ENCODE measurements around the gene IL33.

The IL33 gene

GRCh38 chr9:6188906-6189305 lies 26.7 kb upstream of the IL33 start:
- H3K4me1 ChIP-seq = 0 out of 2 replicates have a peak, but pooled peaks cover 5% of the 10 kb centered on the region
- no peaks in the 10 kb centered on the region for H3K36me3 ChIP-seq
- H4K20me1 ChIP-seq = no peaks in the 10 kb centered on the region
- no peaks in the 10 kb centered on the region for H3K9me3 ChIP-seq
- no peaks in the 10 kb centered on the region for H3K27me3 ChIP-seq
- no peak overlapping the region for H3K27ac ChIP-seq
- H3K4me2 ChIP-seq = no peak overlapping the region
- no peak for TF ChIP-seq Cebpa-rat (IDR thresholded peaks at IDR 0.05)
- H3K4me3 ChIP-seq = no peak overlapping the region
- H3K9ac ChIP-seq = no peak overlapping the region

GRCh38 chr9:6194934-6195333 lies 20.7 kb upstream of the IL33 start:
- H3K36me3 ChIP-seq = no peaks in the 10 kb centered on the region
- no peak overlapping the region for H3K27ac ChIP-seq
- no peak overlapping the region for H3K9ac ChIP-seq
- no peak overlapping the region for H3K4me3 ChIP-seq
- no peak overlapping the region for H3K4me2 ChIP-seq
- H3K9me3 ChIP-seq = no peaks in the 10 kb centered on the region
- H4K20me1 ChIP-seq = no peaks in the 10 kb centered on the region
- H3K4me1 ChIP-seq = no peaks in the 10 kb centered on the region
- no peaks in the 10 kb centered on the region; the same call in 1 of the 2 replicates for H3K27me3 ChIP-seq
- TF ChIP-seq Cebpa-rat (IDR thresholded peaks at IDR 0.05) = no peak

- no peak for TF ChIP-seq Cebpa-rat (IDR thresholded peaks at IDR 0.05)
Observed at GRCh38 chr9:6195714-6196360, 19.8 kb upstream of the IL33 start.

GRCh38 chr9:6197330-6197729 lies 18.3 kb upstream of the IL33 start:
- H3K9ac ChIP-seq = no peak overlapping the region
- H3K27me3 ChIP-seq = no peaks in the 10 kb centered on the region; the same call in 1 of the 2 replicates
- no peak overlapping the region for H3K4me3 ChIP-seq
- no peaks in the 10 kb centered on the region for H4K20me1 ChIP-seq
- H3K9me3 ChIP-seq = no peaks in the 10 kb centered on the region
- TF ChIP-seq Cebpa-rat (IDR thresholded peaks at IDR 0.05) = no peak
- no peaks in the 10 kb centered on the region for H3K4me1 ChIP-seq
- no peak overlapping the region for H3K4me2 ChIP-seq
- H3K27ac ChIP-seq = no peak overlapping the region
- no peaks in the 10 kb centered on the region for H3K36me3 ChIP-seq

More at GRCh38 chr9:6195714-6196360, 19.8 kb upstream of the IL33 start:
- Histone ChIP-seq H3K36me3 (no peaks in the 10 kb centered on the region), H3K9me3 (no peaks in the 10 kb centered on the region), H3K4me2 (no peak overlapping the region), H4K20me1 (no peaks in the 10 kb centered on the region), H3K4me3 (no peak overlapping the region), H3K9ac (no peak overlapping the region), H3K4me1 (no peaks in the 10 kb centered on the region), H3K27me3 (no peaks in the 10 kb centered on the region; the same call in 1 of the 2 replicates), H3K27ac (no peak overlapping the region)

GRCh38 chr9:6198251-6198650 lies 17.4 kb upstream of the IL33 start:
- no peak for TF ChIP-seq Cebpa-rat (IDR thresholded peaks at IDR 0.05)
- H3K4me2 ChIP-seq = no peak overlapping the region
- H3K27me3 ChIP-seq = no peaks in the 10 kb centered on the region; the same call in 1 of the 2 replicates
- no peak overlapping the region for H3K9ac ChIP-seq
- no peaks in the 10 kb centered on the region for H4K20me1 ChIP-seq
- no peaks in the 10 kb centered on the region for H3K9me3 ChIP-seq
- H3K4me1 ChIP-seq = no peaks in the 10 kb centered on the region
- no peaks in the 10 kb centered on the region for H3K36me3 ChIP-seq
- H3K4me3 ChIP-seq = no peak overlapping the region
- H3K27ac ChIP-seq = no peak overlapping the region

GRCh38 chr9:6199596-6199995 lies 16.0 kb upstream of the IL33 start:
- Histone ChIP-seq H3K27ac (no peak overlapping the region), H4K20me1 (no peaks in the 10 kb centered on the region), H3K36me3 (no peaks in the 10 kb centered on the region), H3K9ac (no peak overlapping the region), H3K9me3 (no peaks in the 10 kb centered on the region), H3K4me3 (no peak overlapping the region), H3K27me3 (no peaks in the 10 kb centered on the region; the same call in 1 of the 2 replicates), H3K4me1 (no peaks in the 10 kb centered on the region), H3K4me2 (no peak overlapping the region)
- no peak for TF ChIP-seq Cebpa-rat (IDR thresholded peaks at IDR 0.05)

GRCh38 chr9:6200761-6201160 lies 14.8 kb upstream of the IL33 start:
- no peak for TF ChIP-seq Cebpa-rat (IDR thresholded peaks at IDR 0.05)
- Histone ChIP-seq H3K9ac (no peak overlapping the region), H3K4me3 (no peak overlapping the region), H4K20me1 (no peaks in the 10 kb centered on the region), H3K4me2 (no peak overlapping the region), H3K27me3 (no peaks in the 10 kb centered on the region; the same call in 1 of the 2 replicates), H3K36me3 (no peaks in the 10 kb centered on the region), H3K4me1 (no peaks in the 10 kb centered on the region), H3K27ac (no peak overlapping the region), H3K9me3 (no peaks in the 10 kb centered on the region)

- Histone ChIP-seq H4K20me1 (no peaks in the 10 kb centered on the region), H3K4me3 (no peak overlapping the region), H3K9me3 (peaks cover 33% of the 10 kb centered on the region), H3K9ac (no peak overlapping the region), H3K27ac (no peak overlapping the region), H3K4me1 (no peaks in the 10 kb centered on the region), H3K36me3 (no peaks in the 10 kb centered on the region), H3K27me3 (no peaks in the 10 kb centered on the region), H3K4me2 (no peak overlapping the region)
- TF ChIP-seq Cebpa-rat (IDR thresholded peaks at IDR 0.05) = no peak
Observed at GRCh38 chr9:6209966-6210365, 5.6 kb upstream of the IL33 start.

GRCh38 chr9:6212722-6213375 lies 2.8 kb upstream of the IL33 start:
- TF ChIP-seq Cebpa-rat (IDR thresholded peaks at IDR 0.05) = no peak
- Histone ChIP-seq H3K4me2 (no peak overlapping the region), H3K9ac (no peak overlapping the region), H3K27ac (no peak overlapping the region), H4K20me1 (no peaks in the 10 kb centered on the region), H3K4me1 (no peaks in the 10 kb centered on the region), H3K9me3 (peaks cover 28% of the 10 kb centered on the region), H3K4me3 (no peak overlapping the region), H3K27me3 (no peaks in the 10 kb centered on the region), H3K36me3 (no peaks in the 10 kb centered on the region)

GRCh38 chr9:6214434-6214833 lies 1.2 kb upstream of the IL33 start:
- no peaks in the 10 kb centered on the region for H4K20me1 ChIP-seq
- peaks cover 14% of the 10 kb centered on the region for H3K9me3 ChIP-seq
- no peaks in the 10 kb centered on the region for H3K27me3 ChIP-seq
- H3K36me3 ChIP-seq = no peaks in the 10 kb centered on the region
- H3K27ac ChIP-seq = no peak overlapping the region
- H3K4me3 ChIP-seq = no peak overlapping the region
- no peak overlapping the region for H3K4me2 ChIP-seq
- H3K4me1 ChIP-seq = no peaks in the 10 kb centered on the region
- no peak overlapping the region for H3K9ac ChIP-seq
- TF ChIP-seq Cebpa-rat (IDR thresholded peaks at IDR 0.05) = no peak
